IPS DF 6.9 (cell line): ENCODE results near the gene USH2A.

Experiments
- DNase-seq: peaks from one replicate; pipeline ENCODE4 v3.0.0-alpha.2; 2013; ENCODE audit warnings: low read depth, low spot score
- H3K27ac ChIP-seq: one replicate; pipeline ENCODE4 v1.5.1; 2013; ENCODE audit warnings: low read length, control low read depth
- H3K27me3 ChIP-seq: 2 replicates; pipeline ENCODE4 v1.6.1; 2013; ENCODE audit warnings: mild to moderate bottlenecking, low read length; ENCODE audit not compliant: control insufficient read depth, insufficient read depth
- H3K36me3 ChIP-seq: 2 replicates; pipeline ENCODE4 v1.6.1; 2013; ENCODE audit warnings: low read length; ENCODE audit not compliant: control insufficient read depth, insufficient read depth
- H3K4me1 ChIP-seq: 2 replicates; pipeline ENCODE4 v1.6.1; 2013; ENCODE audit warnings: low read length; ENCODE audit not compliant: control insufficient read depth, insufficient read depth
- H3K4me3 ChIP-seq: 2 replicates; pipeline ENCODE4 v1.5.1; 2013; ENCODE audit warnings: mild to moderate bottlenecking, low read length
- H3K9me3 ChIP-seq: 2 replicates; pipeline ENCODE4 v1.6.1; 2013; ENCODE audit warnings: low read length, inconsistent platforms; ENCODE audit not compliant: control insufficient read depth, insufficient read depth
- WGBS: extraction: QIAGEN DNeasy Blood & Tissue Kit; methylation state at CpG from one replicate; pipeline ENCODE4 v1.1.7; 2013; ENCODE audit warnings: mixed read lengths, missing lambda C conversion rate; ENCODE audit not compliant: insufficient read length, insufficient coverage; 5-methylcytosine and 5-hydroxymethylcytosine counted together

The USH2A gene

DNA sequence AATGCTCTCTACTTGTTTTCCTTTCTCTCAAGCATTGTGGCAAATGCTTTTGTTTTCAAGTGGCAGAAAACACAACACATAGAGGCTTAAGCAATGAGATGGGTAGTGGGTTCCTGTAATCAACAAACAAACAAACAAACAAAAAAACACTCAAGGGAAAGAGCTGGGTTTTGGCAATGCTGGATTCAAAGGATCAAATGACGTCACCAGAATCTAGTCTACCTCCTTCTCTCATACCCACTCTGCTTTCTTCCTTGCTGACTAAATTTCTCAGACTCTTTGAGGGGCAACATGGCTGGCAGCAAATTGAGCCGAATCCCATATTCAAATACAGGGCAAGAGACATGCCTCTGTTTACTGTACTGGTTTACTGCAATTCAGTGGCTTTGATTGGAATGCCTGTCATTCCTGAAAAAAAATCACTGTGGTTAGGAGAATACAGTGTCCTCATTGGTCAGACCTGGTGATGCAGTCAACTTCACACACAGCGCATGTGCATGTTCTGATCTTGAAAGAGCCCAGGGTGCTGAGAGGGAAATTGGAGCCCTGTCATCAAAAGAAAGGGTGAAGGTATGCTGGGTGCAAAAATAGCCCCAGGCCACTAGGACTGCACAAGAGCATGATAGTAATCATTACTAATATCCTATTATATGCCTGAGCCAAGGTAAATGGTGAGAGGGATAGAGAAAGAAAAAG lies 500.0 kb downstream of the USH2A start:
- Histone ChIP-seq H3K27me3 (no peaks in the 10 kb centered on the region), H3K27ac (no peak overlapping the region), H3K4me1 (no peaks in the 10 kb centered on the region), H3K36me3 (no peaks in the 10 kb centered on the region), H3K4me3 (no peak overlapping the region), H3K9me3 (no peaks in the 10 kb centered on the region)
- WGBS: no CpG with 5 or more reads among the region's 3 CpGs
- no peak for DNase-seq

DNA sequence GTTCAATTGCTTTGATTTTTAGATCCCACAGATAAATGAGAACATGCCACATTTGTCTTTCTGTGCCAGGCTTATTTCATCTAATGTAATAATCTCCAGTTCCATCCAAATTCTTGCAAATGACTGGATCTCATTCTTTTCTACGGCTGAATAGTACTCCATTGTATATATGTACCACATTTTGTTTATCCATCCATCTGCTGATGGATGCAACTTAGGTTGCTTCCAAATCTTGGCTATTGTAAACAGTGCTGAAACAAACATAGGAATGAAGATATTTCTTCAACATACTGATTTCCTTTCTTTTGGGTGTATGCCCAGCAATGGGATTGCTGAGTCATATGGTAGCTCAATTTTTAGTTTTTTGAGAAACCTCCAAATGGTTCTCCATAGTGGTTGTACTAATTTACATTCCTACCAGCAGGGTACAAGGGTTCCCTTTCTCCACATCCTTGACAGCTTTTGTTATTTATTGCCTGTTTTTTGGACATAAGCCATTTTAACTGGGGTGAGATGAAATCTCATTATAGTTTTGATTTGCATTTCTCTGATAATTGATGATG lies 511.8 kb downstream of the USH2A start:
- H3K4me3 ChIP-seq: no peak overlapping the region
- no peak overlapping the region for H3K27ac ChIP-seq
- no peak for DNase-seq
- H3K9me3 ChIP-seq: no peaks in the 10 kb centered on the region
- H3K36me3 ChIP-seq: no peaks in the 10 kb centered on the region
- H3K4me1 ChIP-seq: no peaks in the 10 kb centered on the region
- no CpG with 5 or more reads among the region's 1 CpG for WGBS
- H3K27me3 ChIP-seq: no peaks in the 10 kb centered on the region

DNA sequence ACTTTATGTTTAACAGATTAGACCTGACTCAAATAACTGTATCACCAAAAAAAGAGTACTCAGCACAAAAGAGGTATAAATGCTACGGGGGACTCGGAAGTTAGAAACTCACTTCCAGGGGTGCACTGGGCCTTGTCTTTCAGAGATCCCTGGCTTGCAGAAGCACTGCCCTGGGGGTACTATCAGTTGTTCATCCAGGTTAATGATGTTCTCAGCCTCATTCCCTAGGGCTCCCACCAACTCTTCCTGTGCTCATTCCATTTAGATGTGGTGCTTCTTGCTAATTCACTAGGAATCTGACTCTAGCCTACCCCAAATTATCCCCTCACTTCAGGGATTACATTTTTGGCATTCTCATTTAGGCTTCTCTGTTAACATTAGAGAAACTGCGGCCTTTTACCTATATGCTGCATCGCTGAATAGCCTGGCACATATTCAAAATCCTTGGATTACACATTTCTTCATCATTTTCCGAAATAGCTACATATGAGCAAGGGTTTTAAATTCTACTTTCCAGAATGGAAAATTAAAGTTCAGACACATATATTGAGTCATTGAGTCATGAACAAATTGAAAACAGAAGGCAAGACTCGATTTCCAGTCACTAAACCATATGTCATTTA lies 517.6 kb downstream of the USH2A start:
- no peak overlapping the region for H3K4me3 ChIP-seq
- H3K36me3 ChIP-seq: no peaks in the 10 kb centered on the region
- no peaks in the 10 kb centered on the region for H3K4me1 ChIP-seq
- no peak for DNase-seq
- no peak overlapping the region for H3K27ac ChIP-seq
- WGBS: no CpG with 5 or more reads among the region's 6 CpGs
- no peaks in the 10 kb centered on the region for H3K9me3 ChIP-seq
- no peaks in the 10 kb centered on the region for H3K27me3 ChIP-seq

DNA sequence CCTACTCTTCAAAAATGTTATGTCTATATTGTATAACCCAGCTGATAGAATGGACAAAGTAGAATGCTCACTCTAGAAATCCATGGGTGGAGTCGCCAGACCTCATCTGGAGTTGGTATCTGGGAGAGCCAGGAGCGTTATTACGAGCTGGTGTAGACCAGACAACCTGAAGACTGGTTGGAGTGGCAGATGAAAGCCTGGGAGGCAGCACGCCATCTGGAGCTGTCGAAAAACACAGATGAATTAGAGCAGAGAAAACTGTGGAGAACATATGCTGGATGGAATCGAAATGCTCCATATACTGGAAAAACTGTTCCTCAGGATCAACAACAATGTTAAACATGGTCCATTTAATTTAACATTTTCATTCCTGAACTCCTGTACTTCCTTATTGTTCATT lies 522.6 kb downstream of the USH2A start:
- no peaks in the 10 kb centered on the region for H3K4me1 ChIP-seq
- DNase-seq: no peak
- H3K27me3 ChIP-seq: no peaks in the 10 kb centered on the region
- H3K27ac ChIP-seq: no peak overlapping the region
- no peak overlapping the region for H3K4me3 ChIP-seq
- H3K9me3 ChIP-seq: no peaks in the 10 kb centered on the region
- WGBS: no CpG with 5 or more reads among the region's 6 CpGs
- H3K36me3 ChIP-seq: no peaks in the 10 kb centered on the region

DNA sequence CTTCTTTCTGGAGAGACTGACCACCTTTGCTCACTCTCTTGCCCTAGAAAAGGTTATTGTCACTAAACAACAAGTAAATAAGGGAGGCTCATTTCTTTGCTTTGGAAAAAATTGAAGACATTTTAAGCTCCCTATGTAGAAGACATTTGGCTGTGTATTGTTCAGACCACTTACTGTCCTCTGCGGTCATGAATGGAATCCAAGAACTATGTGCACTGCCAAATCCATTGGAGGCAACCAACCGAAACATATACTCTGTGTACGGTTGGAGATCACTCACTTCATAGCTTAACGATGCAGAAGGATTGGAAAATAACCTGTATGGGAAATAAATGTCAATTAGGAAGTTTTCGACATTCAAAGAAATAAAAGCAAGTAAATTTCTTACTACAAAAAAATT lies 523.3 kb downstream of the USH2A start:
- no CpG with 5 or more reads among the region's 5 CpGs for WGBS
- Histone ChIP-seq H3K9me3 (no peaks in the 10 kb centered on the region), H3K4me1 (no peaks in the 10 kb centered on the region), H3K4me3 (no peak overlapping the region), H3K27me3 (no peaks in the 10 kb centered on the region), H3K36me3 (no peaks in the 10 kb centered on the region), H3K27ac (no peak overlapping the region)
- no peak for DNase-seq

DNA sequence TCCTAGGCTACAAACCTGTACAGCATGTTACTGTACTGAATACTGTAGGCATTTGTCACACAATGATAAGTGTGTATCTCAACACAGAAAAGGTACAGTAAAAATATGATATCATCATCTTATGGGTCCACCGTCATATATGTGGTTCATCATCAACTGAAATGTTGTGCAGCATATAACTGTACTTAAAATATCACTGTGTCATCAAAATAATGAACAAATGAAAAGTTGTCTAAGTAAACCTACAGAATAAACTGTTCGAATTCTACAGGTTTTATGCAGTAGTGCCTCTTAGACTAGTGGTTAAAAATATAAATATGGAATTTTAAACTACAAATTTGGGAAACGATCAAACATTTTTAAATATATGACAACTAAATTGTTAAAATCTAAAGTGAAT lies 527.4 kb downstream of the USH2A start:
- no peak for DNase-seq
- Histone ChIP-seq H3K27ac (no peak overlapping the region), H3K4me3 (no peak overlapping the region), H3K27me3 (no peaks in the 10 kb centered on the region), H3K36me3 (no peaks in the 10 kb centered on the region), H3K9me3 (no peaks in the 10 kb centered on the region), H3K4me1 (no peaks in the 10 kb centered on the region)
- WGBS: no CpG with 5 or more reads among the region's 3 CpGs

DNA sequence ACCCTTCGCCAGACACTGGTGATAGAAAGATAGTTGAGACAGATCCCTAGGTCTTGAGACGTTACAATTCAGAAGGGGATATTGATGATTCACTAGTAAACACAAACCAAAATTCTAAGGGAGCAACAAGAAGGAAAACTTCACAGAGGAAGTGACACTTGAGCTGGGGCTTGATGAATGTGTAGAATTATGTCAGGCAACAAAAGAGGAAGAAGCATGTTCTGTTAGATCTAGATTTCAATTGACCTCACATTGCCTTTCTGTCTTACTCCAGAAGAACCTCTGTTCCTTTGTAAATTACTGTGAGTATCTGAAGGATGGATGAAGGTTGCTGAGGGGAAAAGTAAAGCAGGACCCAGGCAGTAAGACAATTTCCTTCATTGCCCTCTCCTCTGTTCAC lies 528.0 kb downstream of the USH2A start:
- no peaks in the 10 kb centered on the region for H3K27me3 ChIP-seq
- H3K36me3 ChIP-seq: no peaks in the 10 kb centered on the region
- H3K4me3 ChIP-seq: no peak overlapping the region
- WGBS: no CpG with 5 or more reads among the region's 2 CpGs
- no peak for DNase-seq
- H3K9me3 ChIP-seq: no peaks in the 10 kb centered on the region
- H3K4me1 ChIP-seq: no peaks in the 10 kb centered on the region
- no peak overlapping the region for H3K27ac ChIP-seq

DNA sequence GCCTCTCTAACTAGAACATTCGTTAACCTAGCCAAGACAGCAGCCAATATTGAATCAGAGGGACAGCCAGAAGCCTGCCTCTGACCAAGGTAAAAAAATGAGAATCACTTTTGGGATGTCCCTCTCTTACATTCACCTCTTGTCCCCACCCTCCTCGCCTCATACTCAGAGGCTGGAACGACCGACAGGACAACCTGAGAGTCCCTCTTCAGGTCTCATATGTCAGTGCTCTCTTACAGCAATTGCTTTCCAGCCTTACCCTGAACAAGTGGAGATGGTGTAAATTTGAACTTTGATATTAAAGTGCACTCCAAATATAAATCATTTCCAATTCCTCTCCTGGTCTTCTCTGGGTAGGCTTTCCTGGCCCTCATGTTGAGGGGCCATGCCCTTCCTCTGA lies 528.6 kb downstream of the USH2A start:
- Histone ChIP-seq H3K27me3 (no peaks in the 10 kb centered on the region), H3K36me3 (no peaks in the 10 kb centered on the region), H3K27ac (no peak overlapping the region), H3K4me3 (no peak overlapping the region), H3K4me1 (no peaks in the 10 kb centered on the region), H3K9me3 (no peaks in the 10 kb centered on the region)
- no peak for DNase-seq
- WGBS: no CpG with 5 or more reads among the region's 4 CpGs

DNA sequence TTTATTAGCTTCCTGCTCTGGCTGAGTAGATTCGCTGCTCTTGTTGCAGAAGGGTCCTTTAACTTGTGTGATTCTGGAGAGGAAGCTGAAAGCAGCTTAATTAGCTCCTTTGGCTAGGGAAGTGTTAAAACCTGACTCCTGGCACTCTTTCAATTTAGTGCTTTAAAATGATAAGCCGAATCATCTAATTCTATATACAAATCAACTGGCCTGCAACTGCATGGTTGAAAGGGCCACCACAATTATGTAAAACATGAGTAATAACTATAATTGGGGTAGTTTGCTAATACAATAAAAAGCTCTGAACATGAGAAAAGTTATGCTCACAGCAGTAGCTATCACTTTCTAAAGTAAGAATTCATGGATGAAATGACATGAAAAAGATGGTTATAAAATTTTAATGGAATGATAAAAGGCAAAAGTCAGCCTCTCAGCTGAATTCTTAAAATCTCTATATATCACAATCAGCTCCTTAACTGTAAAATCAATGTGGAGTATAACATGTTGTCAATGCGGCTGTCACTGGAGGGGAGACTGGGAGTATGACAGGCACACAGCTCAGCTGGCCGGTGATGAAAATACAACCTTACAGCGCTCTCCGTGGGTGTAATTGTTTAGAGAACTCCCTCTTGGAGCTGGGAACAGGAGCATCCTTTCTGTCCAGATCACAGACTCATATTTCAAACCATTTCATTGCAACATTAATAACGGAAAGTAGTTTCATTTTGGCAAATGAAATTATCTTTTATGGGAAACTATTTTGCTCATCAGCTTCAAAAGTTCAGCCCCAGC lies 531.8 kb downstream of the USH2A start:
- Histone ChIP-seq H3K27me3 (no peaks in the 10 kb centered on the region), H3K9me3 (no peaks in the 10 kb centered on the region), H3K4me3 (no peak overlapping the region), H3K36me3 (no peaks in the 10 kb centered on the region), H3K4me1 (no peaks in the 10 kb centered on the region), H3K27ac (no peak overlapping the region)
- no CpG with 5 or more reads among the region's 7 CpGs for WGBS
- DNase-seq: no peak

DNA sequence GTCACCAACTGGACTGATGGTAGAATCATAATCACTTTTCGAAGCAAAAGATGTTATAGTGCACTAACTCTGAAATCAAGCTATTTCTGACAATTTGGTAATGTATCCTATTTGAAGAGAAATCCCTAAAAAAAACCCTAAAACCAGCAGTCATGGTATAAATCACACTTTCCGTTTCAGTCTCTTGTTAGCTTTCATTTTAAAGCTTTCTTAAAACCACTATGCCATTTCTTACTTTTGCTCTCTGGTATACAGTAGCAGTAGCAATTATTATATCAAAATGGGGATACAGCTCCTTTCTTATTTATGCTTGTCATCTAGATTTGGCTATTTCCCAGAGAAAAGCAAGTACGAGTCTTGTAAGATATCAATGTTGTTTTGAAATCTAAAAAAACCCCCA lies 532.8 kb downstream of the USH2A start:
- Histone ChIP-seq H3K36me3 (no peaks in the 10 kb centered on the region), H3K4me3 (no peak overlapping the region), H3K9me3 (no peaks in the 10 kb centered on the region), H3K4me1 (no peaks in the 10 kb centered on the region), H3K27ac (no peak overlapping the region), H3K27me3 (no peaks in the 10 kb centered on the region)
- DNase-seq: no peak
- WGBS: no CpG with 5 or more reads among the region's 3 CpGs
